ENCODE results near the gene TMEM72. TPM values are rescaled to one million over a fixed set of nuclear protein-coding genes. Genes with fewer than 3 reads are reported as not detected.

Gene TMEM72
- total and polyA plus RNA-seq, 2 donors (not counting 1 experiment from before 2014, with no cell fraction given) = not detected

DNA sequence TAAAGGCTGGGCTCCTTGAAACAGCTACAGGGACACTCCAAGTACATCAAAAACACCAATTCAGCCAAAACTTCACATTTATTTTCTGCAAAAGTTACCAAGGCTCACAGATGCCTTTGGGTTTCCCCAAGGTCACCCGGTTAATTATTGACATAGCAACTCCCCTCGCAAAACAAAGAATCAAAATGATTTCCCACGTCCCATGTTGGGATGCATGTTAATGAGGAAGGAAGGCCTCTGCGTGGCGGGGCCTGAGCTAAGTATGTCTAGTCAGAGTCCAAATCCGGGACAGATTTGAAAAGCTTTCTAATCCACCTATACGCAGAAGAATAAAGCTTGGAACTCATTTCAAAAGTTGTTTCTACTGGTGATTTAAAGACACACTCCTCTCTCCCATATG, 535 bp upstream of the TMEM72 start:
- Histone ChIP-seq H3K4me1 (ENCODE audit: control insufficient read depth in 2 of 2, insufficient read depth in 2 of 2, low read length in 2 of 2) (peaks cover 10 to 14% of the 10 kb centered on the region in 2 donors), H3K27ac (ENCODE audit: low read length in 2 of 2) (no peak overlapping the region), H2AFZ (ENCODE audit: insufficient read depth, low read depth, low read length, poor library complexity, severe bottlenecking) (no peak overlapping the region), H3K4me3 (ENCODE audit: control extremely low read depth in 1 of 5, extremely low read depth in 1 of 5, insufficient read depth in 1 of 5, low read depth in 2 of 5, low read length in 4 of 5) (no peak overlapping the region), H3K4me2 (replicated peaks; ENCODE audit: low read depth, low read length, poor library complexity, severe bottlenecking) (no peak overlapping the region), H3K36me3 (replicated peaks in 1 of 2; ENCODE audit: control extremely low read depth in 1 of 2, control insufficient read depth in 1 of 2, extremely low read depth in 1 of 2, insufficient read depth in 2 of 2, low read length in 1 of 2) (no peaks in the 10 kb centered on the region), H3K9me3 (ENCODE audit: control extremely low read depth in 1 of 3, control insufficient read depth in 2 of 3, insufficient read depth in 1 of 3, low read length in 2 of 3) (no peaks in the 10 kb centered on the region), H3K79me2 (ENCODE audit: control insufficient read depth, insufficient read depth, low read length) (no peaks in the 10 kb centered on the region), H3K27me3 (replicated peaks in 1 of 4; ENCODE audit: control extremely low read depth in 1 of 4, control insufficient read depth in 3 of 4, insufficient read depth in 4 of 4, low read length in 3 of 4) (peaks cover 0 to 5% (median 2%) of the 10 kb centered on the region in 4 experiments), H4K20me1 (ENCODE audit: control insufficient read depth, insufficient read depth, low read length, poor library complexity, severe bottlenecking) (no peaks in the 10 kb centered on the region), H3K9ac (ENCODE audit: low read length) (no peak overlapping the region)
- no peaks in the 10 kb centered on the region for H3K9me3 Mint-ChIP-seq (ENCODE audit: insufficient read depth)
- 100% methylated on average over 1 of the region's 7 CpGs for WGBS (ENCODE audit: insufficient coverage)
- ChIA-PET CTCF (no interaction called here), POLR2A (no interaction called here)
- peaks cover 11% of the 10 kb centered on the region for H3K4me1 Mint-ChIP-seq
- DNase-seq (no peak), ATAC-seq (ENCODE audit: low read depth) (no peak)
- intact Hi-C loops (cut with micrococcal nuclease) = no loop called here
- peaks cover 12% of the 10 kb centered on the region for H3K27me3 Mint-ChIP-seq
- TF ChIP-seq EZH2 (IDR thresholded peaks at IDR 0.05; ENCODE audit: borderline replicate concordance, insufficient read depth, low read depth, low read length, poor library complexity, severe bottlenecking) = no peak
- TF ChIP-seq CTCF (IDR thresholded peaks at IDR 0.05) = no peak
- H3K27ac Mint-ChIP-seq = no peak overlapping the region
- H3K4me3 Mint-ChIP-seq = no peak overlapping the region

GRCh38 chr10:44911951-44912350, 814 bp downstream of the TMEM72 start:
- ChIA-PET POLR2A (no interaction called here), CTCF (no interaction called here)
- intact Hi-C loops (cut with micrococcal nuclease) = no loop called here
- Histone ChIP-seq H3K27ac (ENCODE audit: low read length in 2 of 2) (no peak overlapping the region), H3K4me3 (ENCODE audit: control extremely low read depth in 1 of 5, extremely low read depth in 1 of 5, insufficient read depth in 1 of 5, low read depth in 2 of 5, low read length in 4 of 5) (no peak overlapping the region), H4K20me1 (ENCODE audit: control insufficient read depth, insufficient read depth, low read length, poor library complexity, severe bottlenecking) (no peaks in the 10 kb centered on the region), H3K9ac (ENCODE audit: low read length) (no peak overlapping the region), H3K79me2 (ENCODE audit: control insufficient read depth, insufficient read depth, low read length) (no peaks in the 10 kb centered on the region), H3K36me3 (replicated peaks in 1 of 2; ENCODE audit: control extremely low read depth in 1 of 2, control insufficient read depth in 1 of 2, extremely low read depth in 1 of 2, insufficient read depth in 2 of 2, low read length in 1 of 2) (no peaks in the 10 kb centered on the region), H2AFZ (ENCODE audit: insufficient read depth, low read depth, low read length, poor library complexity, severe bottlenecking) (no peak overlapping the region), H3K27me3 (replicated peaks in 1 of 4; ENCODE audit: control extremely low read depth in 1 of 4, control insufficient read depth in 3 of 4, insufficient read depth in 4 of 4, low read length in 3 of 4) (peaks cover 0 to 5% (median 0%) of the 10 kb centered on the region in 4 experiments), H3K4me2 (replicated peaks; ENCODE audit: low read depth, low read length, poor library complexity, severe bottlenecking) (no peak overlapping the region), H3K4me1 (ENCODE audit: control insufficient read depth in 2 of 2, insufficient read depth in 2 of 2, low read length in 2 of 2) (peaks cover 10 to 14% of the 10 kb centered on the region in 2 donors), H3K9me3 (ENCODE audit: control extremely low read depth in 1 of 3, control insufficient read depth in 2 of 3, insufficient read depth in 1 of 3, low read length in 2 of 3) (no peaks in the 10 kb centered on the region)
- peaks cover 11% of the 10 kb centered on the region for H3K4me1 Mint-ChIP-seq
- peaks cover 15% of the 10 kb centered on the region for H3K27me3 Mint-ChIP-seq
- 75% methylated on average over 3 of the region's 3 CpGs for WGBS (ENCODE audit: insufficient coverage)
- no peak overlapping the region for H3K4me3 Mint-ChIP-seq
- DNase-seq (no peak), ATAC-seq (ENCODE audit: low read depth) (no peak)
- no peak overlapping the region for H3K27ac Mint-ChIP-seq
- H3K9me3 Mint-ChIP-seq (ENCODE audit: insufficient read depth) = no peaks in the 10 kb centered on the region
- TF ChIP-seq CTCF (IDR thresholded peaks at IDR 0.05) = no peak
- no peak for TF ChIP-seq EZH2 (IDR thresholded peaks at IDR 0.05; ENCODE audit: borderline replicate concordance, insufficient read depth, low read depth, low read length, poor library complexity, severe bottlenecking)

Measured in B cell (primary cell).